ENCODE measurements around the gene CCDC127. TPM values are rescaled to one million over a fixed set of nuclear protein-coding genes. Genes with fewer than 3 reads are reported as not detected.

Gene CCDC127
- total and polyA plus RNA-seq, 2 of the 13 experiments (the other 11 are each of a cell fraction or from before 2014, with no cell fraction given) = 2.9 to 4.3 TPM

GRCh38 chr5:178110-178509, 39.8 kb downstream of the CCDC127 start (continued):
- TF ChIP-seq ZNF660 (CRISPR knock-in tag; IDR thresholded peaks at IDR 0.05; ENCODE audit: borderline replicate concordance, low read depth) (no peak), ZNF281 (CRISPR knock-in tag; IDR thresholded peaks at IDR 0.05; ENCODE audit: borderline replicate concordance) (no peak), ZNF513 (CRISPR knock-in tag; conservative IDR thresholded peaks at IDR 0.05) (no peak), CSRNP1 (CRISPR knock-in tag; IDR thresholded peaks at IDR 0.05) (no peak), ZNF800 (CRISPR knock-in tag; IDR thresholded peaks at IDR 0.05) (no peak)

All from HepG2 (cell line).